ENCODE data around the gene C1QTNF4. TPM values are rescaled to one million over a fixed set of nuclear protein-coding genes. Genes with fewer than 3 reads are reported as not detected.

C1QTNF4 gene
- total and polyA plus RNA-seq, 10 of the 15 experiments (the other 5 are each of a cell fraction or from before 2014, with no cell fraction given) = 0.06 TPM; not detected in 9

- DNase-seq (ENCODE audit: low read depth, low spot score) = no peak
- in situ Hi-C loops (cut with MboI) = no loop called here
- Histone ChIP-seq H3K9me3 (replicated peaks; ENCODE audit: control insufficient read depth, insufficient read depth, low read length) (no peaks in the 10 kb centered on the region), H2AFZ (ENCODE audit: control insufficient read depth, low read depth, low read length) (no peak overlapping the region), H3K9ac (ENCODE audit: control insufficient read depth, insufficient read depth, low read length) (no peak overlapping the region), H4K20me1 (ENCODE audit: control insufficient read depth, insufficient read depth) (0 out of 2 replicates have a peak, but pooled peaks cover 4% of the 10 kb centered on the region), H3K27me3 (replicated peaks in 1 of 2; ENCODE audit: control insufficient read depth in 2 of 2, insufficient read depth in 2 of 2, low read length in 1 of 2) (no peaks in the 10 kb centered on the region), H3K79me2 (ENCODE audit: control insufficient read depth, insufficient read depth, low read length) (peaks cover 94% of the 10 kb centered on the region), H3K4me3 (no peak overlapping the region), H3K27ac (ENCODE audit: control insufficient read depth, insufficient read depth) (no peak overlapping the region), H3K36me3 (ENCODE audit: control insufficient read depth in 2 of 2, insufficient read depth in 2 of 2, low read length in 1 of 2) (no peaks in the 10 kb centered on the region), H3K4me2 (ENCODE audit: control insufficient read depth, insufficient read depth) (no peak overlapping the region), H3K4me1 (ENCODE audit: control insufficient read depth, insufficient read depth, low read length) (peaks cover 4% of the 10 kb centered on the region)
- intact Hi-C loops (cut with micrococcal nuclease; ENCODE audit: unreplicated experiment) = no loop called here
- no TSS peak for BruUV-seq (replicated peaks)
- no peak for FAIRE-seq
- ATAC-seq = no peak
- POLR2A ChIA-PET = no interaction called here
- SMC1A ChIA-PET (ENCODE audit: uncharacterized antibody, unreplicated experiment) = interaction anchor here (7.2 kb wide), 1 partner anchor 13 kb away, joined by 42 read pairs; no protein-coding TSS in a partner anchor
- CTCF ChIA-PET = interaction anchor here (0.7 kb wide), 1 partner anchor 39 kb away, joined by 3 read pairs; no protein-coding TSS in a partner anchor
- 97% methylated on average over 6 of the region's 6 CpGs for WGBS (ENCODE audit: insufficient coverage, insufficient replicate concordance, low lambda C conversion rate, missing lambda C conversion rate)
- RAD21 ChIA-PET (ENCODE audit: unreplicated experiment) = no interaction called here
- TF ChIP-seq MEF2A (IDR thresholded peaks at IDR 0.05; ENCODE audit: insufficient read depth, low read depth, low read length) = no peak
- no peak for TF ChIP-seq PKNOX1 (IDR thresholded peaks at IDR 0.05)
- TF ChIP-seq PAX5 (IDR thresholded peaks at IDR 0.05; ENCODE audit: borderline replicate concordance, low read depth, low read length) = no peak
- no peak for TF ChIP-seq ZBTB40 (IDR thresholded peaks at IDR 0.05; ENCODE audit: borderline replicate concordance)
- TF ChIP-seq GATAD2B (conservative IDR thresholded peaks at IDR 0.05; ENCODE audit: low read depth) = no peak
- no peak for TF ChIP-seq JUND (IDR thresholded peaks at IDR 0.05; ENCODE audit: low read depth, low read length)
- no peak for TF ChIP-seq NRF1 (conservative IDR thresholded peaks at IDR 0.05; ENCODE audit: low read depth, low read length)
- no peak for TF ChIP-seq ZSCAN29 (IDR thresholded peaks at IDR 0.05)
- TF ChIP-seq BACH1 (IDR thresholded peaks at IDR 0.05; ENCODE audit: borderline replicate concordance) = no peak
- no peak for TF ChIP-seq ETV6 (conservative IDR thresholded peaks at IDR 0.05 in 1 of 2, IDR thresholded peaks at IDR 0.05 in 1 of 2; ENCODE audit: borderline replicate concordance in 1 of 2, low read depth in 1 of 2)
- TF ChIP-seq ELK1 (IDR thresholded peaks at IDR 0.05; ENCODE audit: low read depth, low read length) = no peak
- TF ChIP-seq MXI1 (IDR thresholded peaks at IDR 0.05; ENCODE audit: low read depth, low read length) = no peak
- TF ChIP-seq EGR1 (IDR thresholded peaks at IDR 0.05; ENCODE audit: borderline replicate concordance in 1 of 2, low read depth in 2 of 2, low read length in 2 of 2) = no peak
- TF ChIP-seq FOXM1 (IDR thresholded peaks at IDR 0.05; ENCODE audit: low read depth, low read length) = no peak
Measured at GRCh38 chr11:47545298-47545697, 48.9 kb downstream of the C1QTNF4 start.
